GM12801 (cell line): Measurements from ENCODE around the gene GLUL.

Source experiments
- CTCF ChIP-seq: IDR thresholded peaks from one replicate; pipeline ENCODE4 v1.5.1; 2011; ENCODE audit warnings: control low read depth; ENCODE audit not compliant: insufficient read length; ENCODE audit errors: extremely low read depth

GLUL gene

GRCh38 chr1:182374101-182374834 is 17.3 kb downstream of the GLUL start:
- no peak for TF ChIP-seq CTCF

- TF ChIP-seq CTCF, result no peak
Measured at GRCh38 chr1:182370532-182370931, 21.1 kb downstream of the GLUL start.

GRCh38 chr1:182368903-182369302 is 22.7 kb downstream of the GLUL start:
- no peak for TF ChIP-seq CTCF

- no peak for TF ChIP-seq CTCF
Measured at GRCh38 chr1:182368358-182368757, 23.2 kb downstream of the GLUL start.

- TF ChIP-seq CTCF, result no peak
Measured at GRCh38 chr1:182367926-182368325, 23.7 kb downstream of the GLUL start.

GRCh38 chr1:182366596-182366995 is 25.0 kb downstream of the GLUL start:
- no peak for TF ChIP-seq CTCF

GRCh38 chr1:182359645-182360044 is 31.9 kb downstream of the GLUL start:
- TF ChIP-seq CTCF, result no peak

GRCh38 chr1:182357913-182358312 is 33.7 kb downstream of the GLUL start:
- TF ChIP-seq CTCF, result no peak
